ENCODE results near the gene PRAMEF5. TPM values are rescaled to one million over a fixed set of nuclear protein-coding genes. Genes with fewer than 3 reads are reported as not detected.
"Not testable (repeated sequence)": the region's sequence is repeated elsewhere in the genome, so short reads cannot be mapped to it uniquely, and the experiment has no call there.

Gene PRAMEF5
- not detected for total RNA-seq

- DNase-seq (ENCODE audit: low spot score), result not testable (repeated sequence)
These were observed at the start of gene PRAMEF5 for GRCh38 chr1:13253898-13254297. TSS of gene PRAMEF5 (plus strand) at chr1:13254198. CDS start at chr1:13259269, 5,071 bp downstream.

DNA sequence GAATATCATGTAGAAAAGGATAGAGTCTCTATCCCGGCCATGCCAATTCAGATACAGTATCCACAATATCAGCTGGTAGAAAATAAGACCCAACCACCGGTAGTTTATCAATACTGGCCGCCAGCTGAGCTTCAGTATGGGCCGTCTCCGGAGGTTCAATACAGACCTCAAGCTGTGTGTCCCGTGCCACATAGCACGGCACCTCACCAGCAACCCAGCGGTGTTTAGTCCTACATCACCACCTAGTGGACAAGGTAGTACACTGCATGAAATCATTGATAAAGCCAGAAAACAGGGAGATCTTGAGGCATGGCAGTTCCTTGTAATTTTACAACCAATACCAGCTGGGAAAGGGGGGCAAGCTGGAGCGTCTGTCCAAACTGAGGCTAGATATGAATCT is 45.3 kb upstream of the PRAMEF5 start:
- not testable (repeated sequence) for DNase-seq (ENCODE audit: low spot score)

- DNase-seq (ENCODE audit: low spot score), result not testable (repeated sequence)
These were observed 37.4 kb upstream of the PRAMEF5 start for GRCh38 chr1:13216619-13217018.

- not testable (repeated sequence) for DNase-seq (ENCODE audit: low spot score)
These were observed 34.8 kb upstream of the PRAMEF5 start for GRCh38 chr1:13219203-13219602.

DNA sequence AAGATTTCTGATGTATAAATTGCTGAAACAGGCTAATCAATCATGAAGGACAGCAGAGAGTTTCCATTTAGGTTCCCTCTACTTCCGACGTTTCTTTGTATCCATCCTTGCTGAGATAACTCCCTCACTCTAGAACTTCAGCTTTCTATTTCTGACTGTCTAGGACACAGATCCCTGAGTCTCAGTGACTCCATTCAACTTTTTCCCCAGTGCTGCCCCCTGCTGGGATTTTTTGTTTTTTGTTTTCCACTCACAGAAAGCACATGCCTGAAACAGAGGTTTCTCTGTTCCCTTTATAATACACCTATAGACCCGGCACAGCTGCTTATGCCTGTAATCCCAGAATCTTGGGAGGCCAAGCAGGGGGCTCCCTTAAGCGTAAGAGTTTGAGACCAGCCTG is 31.2 kb upstream of the PRAMEF5 start:
- not testable (repeated sequence) for DNase-seq (ENCODE audit: low spot score)

DNA sequence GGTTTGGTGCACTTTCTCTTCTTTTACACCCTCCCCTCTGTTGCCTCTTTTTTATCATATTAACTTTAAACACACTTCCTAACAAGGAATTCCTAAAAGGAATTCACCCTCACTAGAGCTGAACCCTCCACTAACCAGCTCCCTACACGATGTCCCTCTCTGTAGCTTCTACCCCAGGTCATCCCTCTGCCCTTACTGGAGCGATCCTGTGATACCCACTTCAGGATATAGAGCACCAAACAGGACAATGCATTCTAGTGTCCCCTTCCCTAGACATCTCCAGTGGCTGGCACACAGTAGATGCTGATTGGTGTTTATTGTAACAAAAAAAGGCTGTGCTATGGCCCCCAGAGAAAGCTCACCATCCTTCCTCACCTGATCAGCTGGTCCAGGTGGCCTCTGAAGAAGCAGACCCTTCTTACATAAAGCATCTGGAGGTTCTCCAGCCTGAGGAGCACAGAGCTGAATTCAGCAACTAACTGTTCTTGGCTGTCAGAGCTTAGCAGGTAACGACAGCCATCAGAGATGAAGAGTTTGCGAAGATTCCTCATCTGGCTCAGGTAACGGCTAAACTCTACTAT is 29.4 kb upstream of the PRAMEF5 start:
- peak; percentile 36 for DNase-seq (ENCODE audit: low spot score)

GRCh38 chr1:13225675-13226204 is 28.3 kb upstream of the PRAMEF5 start, which contains the start of gene PRAMEF18:
TSS of gene PRAMEF18 (minus strand) at chr1:13226154. CDS start at chr1:13226106, 48 bp downstream.
- DNase-seq (ENCODE audit: low spot score), result peak; percentile 32

GRCh38 chr1:13227271-13228055 is 26.5 kb upstream of the PRAMEF5 start:
- DNase-seq (ENCODE audit: low spot score), result peak; percentile 24

DNA sequence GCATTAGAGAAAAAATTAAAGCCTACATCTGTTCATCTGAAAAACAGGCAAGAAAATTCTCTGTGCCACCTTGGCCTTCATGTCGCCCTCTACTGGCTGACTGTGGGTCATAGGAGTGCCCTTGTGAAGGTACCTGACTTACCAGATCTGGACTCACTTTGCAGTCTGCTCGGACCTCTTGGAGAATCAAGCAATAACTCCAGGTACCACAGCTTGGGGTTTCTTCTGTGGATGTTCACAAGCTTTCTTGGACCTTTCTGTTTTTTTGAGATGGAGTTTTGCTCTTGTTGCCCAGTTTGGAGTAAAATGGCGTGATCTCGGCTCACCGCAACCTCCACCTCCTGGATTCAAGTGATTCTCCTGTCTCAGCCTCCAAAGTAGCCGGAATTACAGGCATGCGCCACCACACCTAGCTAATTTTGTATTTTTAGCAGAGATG is 25.6 kb upstream of the PRAMEF5 start:
- peak; percentile 41 for DNase-seq (ENCODE audit: low spot score)

DNA sequence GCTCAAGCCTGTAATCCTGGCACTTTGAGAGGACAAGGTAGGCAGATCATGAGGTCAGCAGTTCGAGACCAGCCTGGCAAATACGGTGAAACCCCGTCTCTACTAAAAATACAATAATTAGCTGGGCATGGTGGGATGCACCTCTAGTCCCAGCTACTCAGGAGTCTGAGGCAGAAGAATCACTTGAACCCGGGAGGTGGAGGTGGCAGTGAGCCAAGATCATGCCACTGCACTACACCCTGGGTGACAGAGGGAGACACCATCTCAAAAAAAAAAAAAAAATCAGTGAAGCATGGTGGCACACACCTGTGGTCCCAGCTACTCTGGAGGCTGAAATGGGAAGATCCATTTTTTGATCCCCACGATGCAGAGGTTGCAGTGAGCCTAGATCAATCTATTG is 23.9 kb upstream of the PRAMEF5 start:
- peak; percentile 24 for DNase-seq (ENCODE audit: low spot score)

DNA sequence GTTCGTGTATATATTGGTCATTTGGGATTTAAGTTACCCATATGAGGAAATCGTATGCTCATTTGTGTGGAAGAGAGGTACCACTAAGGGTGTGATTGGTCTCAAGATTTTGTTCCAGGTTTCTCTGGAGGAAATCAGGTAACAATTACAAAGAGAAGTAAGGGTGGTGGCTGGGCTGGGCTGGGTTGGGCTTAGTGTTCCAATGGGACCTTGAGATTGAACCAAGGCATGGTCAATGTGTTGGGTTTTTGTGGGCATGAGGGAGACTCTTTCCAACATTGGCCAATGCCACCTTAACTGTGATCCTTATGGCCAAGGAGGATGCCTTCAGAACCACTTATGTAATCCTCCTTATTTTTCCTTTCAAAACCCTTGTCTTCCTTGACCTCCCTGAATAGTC is 23.4 kb upstream of the PRAMEF5 start:
- DNase-seq (ENCODE audit: low spot score), result peak; percentile 38

DNA sequence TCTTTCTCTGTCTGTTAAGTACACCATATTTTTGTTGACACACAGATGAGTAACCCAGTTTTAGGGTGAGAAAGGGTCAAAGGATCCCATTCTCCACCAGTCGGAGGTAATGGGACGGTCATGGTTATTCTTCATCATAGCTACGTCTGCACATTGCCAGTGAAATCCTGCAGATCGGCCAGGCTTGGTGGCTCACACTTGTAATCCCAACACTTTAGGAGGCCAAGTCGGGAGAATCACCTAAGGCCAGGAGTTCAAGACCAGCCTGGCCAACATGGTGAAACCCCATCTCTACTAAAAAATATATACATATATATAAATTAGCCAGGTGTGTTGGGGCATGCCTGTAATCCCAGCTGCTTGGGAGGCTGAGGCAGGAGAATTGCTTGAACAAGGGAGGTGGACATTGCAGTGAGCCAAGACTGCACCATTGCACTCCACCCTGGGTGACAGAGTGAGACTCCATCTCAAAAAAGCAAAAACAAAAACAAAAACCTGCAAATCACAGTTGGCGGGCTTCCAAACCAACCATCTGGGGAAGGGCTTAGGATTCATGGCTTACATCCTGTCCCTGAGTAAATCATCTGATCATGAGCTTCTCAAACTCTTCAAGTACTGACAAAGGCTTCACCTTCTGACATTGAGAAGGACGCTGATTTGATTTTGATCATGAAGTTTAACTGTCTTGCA is 22.8 kb upstream of the PRAMEF5 start:
- peak; percentile 34 for DNase-seq (ENCODE audit: low spot score)

GRCh38 chr1:13232056-13232455 is 21.9 kb upstream of the PRAMEF5 start:
- DNase-seq (ENCODE audit: low spot score), result peak; percentile 22

DNA sequence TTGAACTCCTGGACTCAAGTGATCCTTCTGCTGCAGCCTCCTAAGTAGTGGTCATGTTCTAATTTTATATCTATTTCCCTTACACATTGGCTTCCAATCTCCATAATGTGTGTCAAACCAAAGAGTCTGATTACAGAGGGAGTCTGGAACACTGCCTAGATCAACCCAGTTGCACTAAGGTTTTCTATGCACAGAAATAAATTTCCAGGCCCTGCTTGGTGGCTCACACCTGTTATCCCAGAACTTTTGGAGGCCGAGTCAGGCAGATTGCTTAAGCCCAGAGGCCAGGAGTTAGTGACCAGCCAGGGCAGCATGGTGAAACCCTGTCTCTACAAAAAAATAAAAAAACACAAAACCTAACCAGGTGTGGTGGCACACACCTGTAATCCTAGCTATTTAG is 19.9 kb upstream of the PRAMEF5 start:
- peak; percentile 30 for DNase-seq (ENCODE audit: low spot score)

GRCh38 chr1:13237572-13237971 is 16.4 kb upstream of the PRAMEF5 start:
- not testable (repeated sequence) for DNase-seq (ENCODE audit: low spot score)

DNA sequence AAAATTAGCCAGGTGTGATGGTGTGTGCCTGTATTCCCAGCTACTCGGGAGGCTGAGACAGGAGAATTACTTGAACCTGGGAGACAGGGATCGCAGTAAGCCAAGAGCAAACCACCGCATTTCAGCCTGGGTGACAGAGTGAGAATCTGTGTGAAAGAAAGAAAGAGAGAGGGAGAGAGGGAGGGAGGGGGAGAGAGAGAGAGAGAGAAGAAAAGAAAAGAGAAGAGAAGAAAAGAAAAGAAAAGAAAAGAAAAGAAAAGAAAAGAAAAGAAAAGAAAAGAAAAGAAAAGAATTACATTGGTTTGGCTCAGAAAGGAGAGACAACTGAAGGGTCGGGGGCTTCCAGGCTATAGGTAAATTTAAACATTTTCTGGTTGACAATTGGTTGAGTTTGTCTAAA is 14.4 kb upstream of the PRAMEF5 start:
- not testable (repeated sequence) for DNase-seq (ENCODE audit: low spot score)

- DNase-seq (ENCODE audit: low spot score), result not testable (repeated sequence)
These were observed 10.3 kb upstream of the PRAMEF5 start for GRCh38 chr1:13243536-13244263.

DNA sequence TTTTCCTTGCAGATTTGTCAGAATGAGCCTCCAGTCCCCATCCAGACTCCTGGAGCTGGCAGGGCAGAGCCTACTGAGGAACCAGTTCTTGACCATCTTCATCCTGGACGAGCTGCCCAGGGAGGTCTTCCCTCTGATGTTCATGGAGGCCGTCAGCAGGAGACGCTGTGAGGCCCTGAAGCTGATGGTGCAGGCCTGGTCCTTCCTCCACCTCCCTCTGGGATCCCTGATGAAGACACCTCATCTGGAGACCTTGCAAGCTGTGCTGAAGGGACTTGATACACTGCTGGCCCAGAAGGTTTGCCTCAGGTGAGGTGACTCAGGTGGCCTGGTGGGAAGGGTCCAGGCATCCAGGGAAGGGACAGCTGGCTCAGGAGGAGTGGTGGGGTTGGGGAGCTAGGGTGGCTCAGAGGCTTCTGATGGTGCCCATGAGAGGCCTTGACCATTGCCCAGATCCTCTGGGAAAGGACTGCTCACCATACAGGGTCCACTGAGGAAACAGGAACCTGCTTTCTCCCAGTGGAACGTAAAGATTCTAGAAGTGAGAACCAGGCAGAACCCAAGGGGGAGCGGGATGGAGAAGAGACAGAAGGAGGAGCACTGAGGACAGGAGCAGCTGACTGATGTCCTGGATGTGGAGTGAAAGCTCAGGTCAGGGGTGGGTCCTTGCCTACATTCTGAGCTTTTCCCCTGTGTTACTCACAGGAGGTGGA is 8.0 kb upstream of the PRAMEF5 start:
- not testable (repeated sequence) for DNase-seq (ENCODE audit: low spot score)

- not testable (repeated sequence) for DNase-seq (ENCODE audit: low spot score)
These were observed 7.5 kb upstream of the PRAMEF5 start for GRCh38 chr1:13246554-13246871.

DNA sequence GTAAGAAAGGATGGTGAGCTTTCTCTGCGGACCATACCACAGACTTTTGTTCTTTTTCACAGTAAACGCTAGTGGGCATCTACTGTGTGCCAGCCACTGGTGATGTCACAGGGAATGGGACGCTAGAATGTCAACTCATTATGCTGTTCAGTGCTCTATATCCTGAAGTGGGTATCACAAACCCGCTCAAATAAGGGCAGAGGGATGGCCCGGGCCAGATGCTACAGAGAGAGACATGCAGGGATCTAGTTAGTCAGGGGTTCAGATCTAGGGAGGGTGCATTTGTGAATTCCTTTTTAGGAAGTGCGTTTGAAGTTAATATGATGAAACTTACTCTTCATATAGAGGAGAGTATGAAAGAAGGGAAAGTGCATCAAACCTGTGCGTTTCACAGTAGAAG is 6.9 kb upstream of the PRAMEF5 start:
- DNase-seq (ENCODE audit: low spot score), result not testable (repeated sequence)

- not testable (repeated sequence) for DNase-seq (ENCODE audit: low spot score)
These were observed 11.1 kb downstream of the PRAMEF5 start for GRCh38 chr1:13265124-13265523.

Data from ureter (tissue), 1 donor.